Gastroesophageal sphincter (tissue), 3 donors: Measurements from ENCODE around the gene ST6GALNAC3.

Experiments
- EP300 ChIP-seq: sonication (generic); formaldehyde crosslinking; IDR thresholded peaks from one replicate; pipeline ENCODE4 v1.6.1; 2017; ENCODE audit warnings: antibody characterized with exemption, mild to moderate bottlenecking
- POLR2A ChIP-seq, 2 donors: fragments of 450-650 bp; IDR thresholded peaks; one replicate each; pipeline ENCODE4 v1.6.1; 2017; ENCODE audit warnings: antibody characterized with exemption in 2 of 2, mild to moderate bottlenecking in 2 of 2, moderate library complexity in 1 of 2
- POLR2AphosphoS5 ChIP-seq: sonication (generic); formaldehyde crosslinking; IDR thresholded peaks from one replicate; pipeline ENCODE4 v1.6.1; 2017; ENCODE audit warnings: antibody characterized with exemption
- TF ChIP-seq, protein P1 (sequence below), 4 experiments: fragments of 200-600 bp in 2 of 4; fragments of 450-650 bp in 2 of 4; sonication (generic) in 1 of 4; IDR thresholded peaks; one replicate each; pipeline ENCODE4 v1.5.1; 2017 to 2019; ENCODE audit warnings: antibody characterized with exemption in 4 of 4, mild to moderate bottlenecking in 2 of 4, moderate library complexity in 2 of 4

DNA sequence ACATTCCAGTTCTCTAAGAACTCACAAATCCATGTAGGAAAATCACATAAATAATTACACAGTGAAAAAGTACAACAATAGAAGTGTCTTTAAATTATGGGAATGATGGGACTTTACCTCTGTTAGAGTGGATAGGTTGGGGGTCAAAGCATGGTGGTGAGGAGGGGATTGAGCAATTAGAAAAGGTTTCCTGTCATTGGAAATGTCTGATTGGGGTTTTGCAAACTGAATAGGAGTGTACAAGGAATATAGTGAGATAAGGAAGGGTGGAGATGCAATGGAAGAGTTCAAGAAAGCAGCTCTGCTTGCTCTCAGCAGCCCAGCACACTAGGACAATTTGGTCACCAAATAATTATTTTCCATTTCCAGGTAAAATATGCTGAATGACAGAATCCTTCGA lies 238.8 kb downstream of the ST6GALNAC3 start:
- TF ChIP-seq POLR2AphosphoS5 (no peak), POLR2A (IDR thresholded peaks at IDR 0.05) (no peak), EP300 (no peak)
- TF ChIP-seq, protein P1, sequence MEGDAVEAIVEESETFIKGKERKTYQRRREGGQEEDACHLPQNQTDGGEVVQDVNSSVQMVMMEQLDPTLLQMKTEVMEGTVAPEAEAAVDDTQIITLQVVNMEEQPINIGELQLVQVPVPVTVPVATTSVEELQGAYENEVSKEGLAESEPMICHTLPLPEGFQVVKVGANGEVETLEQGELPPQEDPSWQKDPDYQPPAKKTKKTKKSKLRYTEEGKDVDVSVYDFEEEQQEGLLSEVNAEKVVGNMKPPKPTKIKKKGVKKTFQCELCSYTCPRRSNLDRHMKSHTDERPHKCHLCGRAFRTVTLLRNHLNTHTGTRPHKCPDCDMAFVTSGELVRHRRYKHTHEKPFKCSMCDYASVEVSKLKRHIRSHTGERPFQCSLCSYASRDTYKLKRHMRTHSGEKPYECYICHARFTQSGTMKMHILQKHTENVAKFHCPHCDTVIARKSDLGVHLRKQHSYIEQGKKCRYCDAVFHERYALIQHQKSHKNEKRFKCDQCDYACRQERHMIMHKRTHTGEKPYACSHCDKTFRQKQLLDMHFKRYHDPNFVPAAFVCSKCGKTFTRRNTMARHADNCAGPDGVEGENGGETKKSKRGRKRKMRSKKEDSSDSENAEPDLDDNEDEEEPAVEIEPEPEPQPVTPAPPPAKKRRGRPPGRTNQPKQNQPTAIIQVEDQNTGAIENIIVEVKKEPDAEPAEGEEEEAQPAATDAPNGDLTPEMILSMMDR (IDR thresholded peaks at IDR 0.05), result no peak
